Muscle of back (tissue), 11 donors: ENCODE results near the gene FBXO48. TPM values are rescaled to one million over a fixed set of nuclear protein-coding genes. Genes with fewer than 3 reads are reported as not detected.

Source experiments
- DNase-seq, 3 donors: peaks; one replicate each; pipeline versions ENCODE4 v3.0.0 to v3.0.0-alpha.2; 2013
- polyA plus RNA-seq, 10 donors: library from polyadenylated mRNA; unstranded; fragments of 120-200 nt; gene quantifications; one replicate each; pipeline ENCODE4 v1.2.1, GENCODE V29; 2013; ENCODE audit not compliant: insufficient read length in 10 of 10

The FBXO48 gene
- polyA plus RNA-seq, 10 donors = 1.0 to 2.4 (median 1.6) TPM

- no peak for DNase-seq
Measured at GRCh38 chr2:68414876-68415275, 52.2 kb downstream of the FBXO48 start.

- no peak for DNase-seq
Measured at GRCh38 chr2:68414452-68414851, 52.6 kb downstream of the FBXO48 start.

- no peak for DNase-seq
Measured at GRCh38 chr2:68413466-68413865, 53.6 kb downstream of the FBXO48 start.

GRCh38 chr2:68412127-68412819 is 54.8 kb downstream of the FBXO48 start:
- DNase-seq = no peak

GRCh38 chr2:68411397-68412126 is 55.5 kb downstream of the FBXO48 start:
- DNase-seq = no peak

Other genes starting within 250 kb of the FBXO48 start
- gene PPP3R1, start 214.8 kb downstream of the FBXO48 start, polyA plus RNA-seq = 10 to 100 TPM; 44.1 to 67.9 (median 51.7) TPM
- 10 to 100 TPM; 21.7 to 33.5 (median 26.2) TPM for gene CNRIP1, start 147.3 kb downstream of the FBXO48 start, polyA plus RNA-seq
- gene PLEK, start 102.0 kb downstream of the FBXO48 start, polyA plus RNA-seq = 1 to 10 TPM; 4.1 to 7.8 (median 6.1) TPM
- gene APLF, start 291 bp upstream of the FBXO48 start, polyA plus RNA-seq = 1 to 10 TPM; 1.2 to 2.4 (median 1.8) TPM
- gene PROKR1, start 176.3 kb upstream of the FBXO48 start, polyA plus RNA-seq = 1 to 10 TPM in 7 of 10 donors, under 1 TPM in 3; 0.27 to 5.6 (median 1.7) TPM